ENCODE results near the gene CCDC158. TPM values are rescaled to one million over a fixed set of nuclear protein-coding genes. Genes with fewer than 3 reads are reported as not detected.

The CCDC158 gene
- total RNA-seq, 1 donor from 2014 or later = not detected

- Mint-ChIP-seq H3K4me1 (ENCODE audit: low read depth) (peaks cover 34% of the 10 kb centered on the region), H3K27me3 (ENCODE audit: low read depth) (no peaks in the 10 kb centered on the region), H3K4me3 (ENCODE audit: unreplicated experiment) (peak overlapping the region; percentile 55), H3K27ac (ENCODE audit: unreplicated experiment) (no peak overlapping the region), H3K36me3 (ENCODE audit: low read depth) (peaks cover 14% of the 10 kb centered on the region), H3K9me3 (ENCODE audit: low read depth) (no peaks in the 10 kb centered on the region)
- no peak for DNase-seq (ENCODE audit: low spot score)
- no peak for TF ChIP-seq CTCF (IDR thresholded peaks at IDR 0.05)
Measured at GRCh38 chr4:76308548-76308947, 112.4 kb downstream of the CCDC158 start.

- no peak for TF ChIP-seq CTCF (IDR thresholded peaks at IDR 0.05)
- no peak overlapping the region for H3K27ac Mint-ChIP-seq (ENCODE audit: unreplicated experiment)
- no peak for DNase-seq (ENCODE audit: low spot score)
Measured at GRCh38 chr4:76307660-76308014, 113.3 kb downstream of the CCDC158 start.

GRCh38 chr4:76306882-76307659, 113.9 kb downstream of the CCDC158 start:
- H3K27me3 Mint-ChIP-seq (ENCODE audit: low read depth) = no peaks in the 10 kb centered on the region
- H3K4me1 Mint-ChIP-seq (ENCODE audit: low read depth) = peaks cover 43% of the 10 kb centered on the region
- no peaks in the 10 kb centered on the region for H3K9me3 Mint-ChIP-seq (ENCODE audit: low read depth)
- H3K4me3 Mint-ChIP-seq (ENCODE audit: unreplicated experiment) = peak overlapping the region; percentile 93
- peaks cover 14% of the 10 kb centered on the region for H3K36me3 Mint-ChIP-seq (ENCODE audit: low read depth)
- DNase-seq (ENCODE audit: low spot score) = no peak
- peak; percentile 76 for TF ChIP-seq CTCF (IDR thresholded peaks at IDR 0.05)
- H3K27ac Mint-ChIP-seq (ENCODE audit: unreplicated experiment) = peak overlapping the region; percentile 96

More at GRCh38 chr4:76307660-76308014, 113.3 kb downstream of the CCDC158 start:
- peak overlapping the region; percentile 93 for H3K4me3 Mint-ChIP-seq (ENCODE audit: unreplicated experiment)
- peaks cover 14% of the 10 kb centered on the region for H3K36me3 Mint-ChIP-seq (ENCODE audit: low read depth)
- peaks cover 38% of the 10 kb centered on the region for H3K4me1 Mint-ChIP-seq (ENCODE audit: low read depth)
- no peaks in the 10 kb centered on the region for H3K9me3 Mint-ChIP-seq (ENCODE audit: low read depth)
- no peaks in the 10 kb centered on the region for H3K27me3 Mint-ChIP-seq (ENCODE audit: low read depth)

- no peak for DNase-seq (ENCODE audit: low spot score)
- no peaks in the 10 kb centered on the region for H3K27me3 Mint-ChIP-seq (ENCODE audit: low read depth)
- peak within 1 kb of the TSS; percentile 96 for H3K27ac Mint-ChIP-seq (ENCODE audit: unreplicated experiment)
- peaks cover 14% of the 10 kb centered on the region for H3K36me3 Mint-ChIP-seq (ENCODE audit: low read depth)
- H3K9me3 Mint-ChIP-seq (ENCODE audit: low read depth) = no peaks in the 10 kb centered on the region
- H3K4me1 Mint-ChIP-seq (ENCODE audit: low read depth) = peaks cover 51% of the 10 kb centered on the region
- peak; percentile 23 for TF ChIP-seq CTCF (IDR thresholded peaks at IDR 0.05)
- peak within 1 kb of the TSS; percentile 93 for H3K4me3 Mint-ChIP-seq (ENCODE audit: unreplicated experiment)
Measured at GRCh38 chr4:76305971-76306881, 114.7 kb downstream of the CCDC158 start, which contains the start of gene STBD1. Gene STBD1, plus strand, starts transcription at chr4:76306733. Its CDS starts 37 bp downstream, at chr4:76306770.

GRCh38 chr4:76305033-76305687, 115.8 kb downstream of the CCDC158 start:
- TF ChIP-seq CTCF (IDR thresholded peaks at IDR 0.05) = no peak
- peaks cover 9% of the 10 kb centered on the region for H3K36me3 Mint-ChIP-seq (ENCODE audit: low read depth)
- H3K4me3 Mint-ChIP-seq (ENCODE audit: unreplicated experiment) = peak overlapping the region; percentile 93
- H3K9me3 Mint-ChIP-seq (ENCODE audit: low read depth) = no peaks in the 10 kb centered on the region
- H3K27ac Mint-ChIP-seq (ENCODE audit: unreplicated experiment) = peak overlapping the region; percentile 60
- H3K27me3 Mint-ChIP-seq (ENCODE audit: low read depth) = no peaks in the 10 kb centered on the region
- DNase-seq (ENCODE audit: low spot score) = no peak
- H3K4me1 Mint-ChIP-seq (ENCODE audit: low read depth) = peaks cover 59% of the 10 kb centered on the region

Data from chondrocyte (in vitro differentiated cells).